Right kidney (tissue), 9 donors: ENCODE data around the gene HASPIN.

Source experiments
- DNase-seq: peaks from one replicate; pipeline ENCODE4 v3.0.0-alpha.2; 2016
- long read RNA-seq, 8 donors: transcript quantifications; one replicate each; lab custom pipeline, GENCODE V29; 2026

The HASPIN gene
- long read RNA-seq, donor 1, partial matches to known transcripts: 0 of 1 reads
- long read RNA-seq, donor 1, other reads (novel, unspliced or antisense): 0 of 1 reads
- long read RNA-seq, donor 2, partial matches to known transcripts: 0 of 1 reads
- long read RNA-seq, donor 2, other reads (novel, unspliced or antisense): 0 of 1 reads
- long read RNA-seq, donor 3, partial matches to known transcripts: 0 of 1 reads
- long read RNA-seq, donor 3, other reads (novel, unspliced or antisense): 0 of 1 reads
- long read RNA-seq, donor 4, partial matches to known transcripts: 0 of 2 reads
- long read RNA-seq, donor 4, other reads (novel, unspliced or antisense): 0 of 2 reads
- long read RNA-seq, donor 5, partial matches to known transcripts: 0 of 2 reads
- long read RNA-seq, donor 5, other reads (novel, unspliced or antisense): 0 of 2 reads
- long read RNA-seq, donor 6, partial matches to known transcripts: 0 of 1 reads
- long read RNA-seq, donor 6, other reads (novel, unspliced or antisense): 0 of 1 reads
- long read RNA-seq, donor 7: 0 reads
- long read RNA-seq, donor 8, partial matches to known transcripts: 0 of 1 reads
- long read RNA-seq, donor 8, other reads (novel, unspliced or antisense): 0 of 1 reads

GRCh38 chr17:3723556-3724377 lies at the start of gene HASPIN:
Gene HASPIN, plus strand, starts transcription at chr17:3723903. Its CDS starts 33 bp downstream, at chr17:3723936.
- peak; percentile 97 for DNase-seq

- DNase-seq: no peak
These were observed 47.8 kb upstream of the HASPIN start for GRCh38 chr17:3675886-3676285.

GRCh38 chr17:3678095-3678820 lies 45.4 kb upstream of the HASPIN start:
- DNase-seq: no peak

GRCh38 chr17:3678821-3679530 lies 44.7 kb upstream of the HASPIN start:
- no peak for DNase-seq

GRCh38 chr17:3679531-3680126 lies 44.1 kb upstream of the HASPIN start:
- no peak for DNase-seq

GRCh38 chr17:3681057-3681456 lies 42.6 kb upstream of the HASPIN start:
- no peak for DNase-seq

GRCh38 chr17:3681565-3681964 lies 42.1 kb upstream of the HASPIN start:
- no peak for DNase-seq

GRCh38 chr17:3682033-3682432 lies 41.7 kb upstream of the HASPIN start:
- no peak for DNase-seq

GRCh38 chr17:3683054-3683511 lies 40.6 kb upstream of the HASPIN start:
- DNase-seq: no peak

GRCh38 chr17:3685174-3685573 lies 38.5 kb upstream of the HASPIN start:
- no peak for DNase-seq

- DNase-seq: no peak
These were observed 35.6 kb upstream of the HASPIN start for GRCh38 chr17:3688027-3688553.

GRCh38 chr17:3688852-3689261 lies 34.8 kb upstream of the HASPIN start:
- no peak for DNase-seq

- DNase-seq: no peak
These were observed 34.2 kb upstream of the HASPIN start for GRCh38 chr17:3689262-3690093.

- DNase-seq: no peak
These were observed 33.5 kb upstream of the HASPIN start for GRCh38 chr17:3690094-3690715.

GRCh38 chr17:3691617-3692067 lies 32.1 kb upstream of the HASPIN start:
- no peak for DNase-seq

- DNase-seq: no peak
These were observed 31.4 kb upstream of the HASPIN start for GRCh38 chr17:3692346-3692745.

- DNase-seq: no peak
These were observed 30.6 kb upstream of the HASPIN start for GRCh38 chr17:3693141-3693540.

- DNase-seq: no peak
These were observed 29.9 kb upstream of the HASPIN start for GRCh38 chr17:3693829-3694231.

GRCh38 chr17:3695129-3695722 lies 28.5 kb upstream of the HASPIN start:
- no peak for DNase-seq
